SHP77 (cell line): ENCODE measurements around the gene SCD5.
"Not testable (repeated sequence)": the region's sequence is repeated elsewhere in the genome, so short reads cannot be mapped to it uniquely, and the experiment has no call there.

Source experiments
- DNase-seq, 2 experiments: peaks; one replicate each; lab custom pipeline; 2025; lab: John Stamatoyannopoulos, UW

Gene SCD5

GRCh38 chr4:82798168-82799005, at the start of gene SCD5:
TSS of gene SCD5 (minus strand) at chr4:82798796. CDS start at chr4:82798537, 259 bp downstream.
- no peak for DNase-seq

- DNase-seq, result no peak
These were observed 44.0 kb upstream of the SCD5 start for GRCh38 chr4:82842593-82842992.

- no peak for DNase-seq
These were observed 41.0 kb upstream of the SCD5 start for GRCh38 chr4:82839624-82840023.

GRCh38 chr4:82833696-82834313, 35.2 kb upstream of the SCD5 start:
- no peak for DNase-seq

- not testable (repeated sequence) for DNase-seq
These were observed 34.5 kb upstream of the SCD5 start for GRCh38 chr4:82833060-82833459.

GRCh38 chr4:82825425-82825824, 26.8 kb upstream of the SCD5 start:
- DNase-seq, result no peak

- DNase-seq, result no peak
These were observed 24.5 kb upstream of the SCD5 start for GRCh38 chr4:82823062-82823461.

GRCh38 chr4:82820689-82821088, 22.1 kb upstream of the SCD5 start:
- DNase-seq, result no peak

- DNase-seq, result no peak
These were observed 20.4 kb upstream of the SCD5 start for GRCh38 chr4:82818664-82819662.

GRCh38 chr4:82816874-82817273, 18.3 kb upstream of the SCD5 start:
- not testable (repeated sequence) for DNase-seq

- no peak for DNase-seq
These were observed 15.4 kb upstream of the SCD5 start for GRCh38 chr4:82814034-82814433.

- DNase-seq, result no peak
These were observed 13.3 kb upstream of the SCD5 start for GRCh38 chr4:82811838-82812341.

- DNase-seq, result no peak
These were observed 12.8 kb upstream of the SCD5 start for GRCh38 chr4:82811392-82811791.

- no peak for DNase-seq
These were observed 11.6 kb upstream of the SCD5 start for GRCh38 chr4:82810176-82810575.

- no peak for DNase-seq
These were observed 11.0 kb upstream of the SCD5 start for GRCh38 chr4:82809619-82810018.

- DNase-seq, result no peak
These were observed 5.2 kb upstream of the SCD5 start for GRCh38 chr4:82803746-82804145.

GRCh38 chr4:82802911-82803310, 4.3 kb upstream of the SCD5 start:
- DNase-seq, result no peak

- no peak for DNase-seq
These were observed 3.4 kb upstream of the SCD5 start for GRCh38 chr4:82801910-82802521.

GRCh38 chr4:82799006-82799881, 648 bp upstream of the SCD5 start:
- no peak for DNase-seq

GRCh38 chr4:82797405-82798111, 1.0 kb downstream of the SCD5 start:
- no peak for DNase-seq
